HG03439 (cell line): ENCODE measurements around the gene AFDN.

Source experiments
- ATAC-seq: cut with Tn5 transposase; IDR thresholded peaks from one replicate; pipeline ENCODE4 v1.9.1; 2021; ENCODE audit warnings: mild to moderate bottlenecking, moderate library complexity; ENCODE audit not compliant: unreplicated experiment

The AFDN gene, protein sequence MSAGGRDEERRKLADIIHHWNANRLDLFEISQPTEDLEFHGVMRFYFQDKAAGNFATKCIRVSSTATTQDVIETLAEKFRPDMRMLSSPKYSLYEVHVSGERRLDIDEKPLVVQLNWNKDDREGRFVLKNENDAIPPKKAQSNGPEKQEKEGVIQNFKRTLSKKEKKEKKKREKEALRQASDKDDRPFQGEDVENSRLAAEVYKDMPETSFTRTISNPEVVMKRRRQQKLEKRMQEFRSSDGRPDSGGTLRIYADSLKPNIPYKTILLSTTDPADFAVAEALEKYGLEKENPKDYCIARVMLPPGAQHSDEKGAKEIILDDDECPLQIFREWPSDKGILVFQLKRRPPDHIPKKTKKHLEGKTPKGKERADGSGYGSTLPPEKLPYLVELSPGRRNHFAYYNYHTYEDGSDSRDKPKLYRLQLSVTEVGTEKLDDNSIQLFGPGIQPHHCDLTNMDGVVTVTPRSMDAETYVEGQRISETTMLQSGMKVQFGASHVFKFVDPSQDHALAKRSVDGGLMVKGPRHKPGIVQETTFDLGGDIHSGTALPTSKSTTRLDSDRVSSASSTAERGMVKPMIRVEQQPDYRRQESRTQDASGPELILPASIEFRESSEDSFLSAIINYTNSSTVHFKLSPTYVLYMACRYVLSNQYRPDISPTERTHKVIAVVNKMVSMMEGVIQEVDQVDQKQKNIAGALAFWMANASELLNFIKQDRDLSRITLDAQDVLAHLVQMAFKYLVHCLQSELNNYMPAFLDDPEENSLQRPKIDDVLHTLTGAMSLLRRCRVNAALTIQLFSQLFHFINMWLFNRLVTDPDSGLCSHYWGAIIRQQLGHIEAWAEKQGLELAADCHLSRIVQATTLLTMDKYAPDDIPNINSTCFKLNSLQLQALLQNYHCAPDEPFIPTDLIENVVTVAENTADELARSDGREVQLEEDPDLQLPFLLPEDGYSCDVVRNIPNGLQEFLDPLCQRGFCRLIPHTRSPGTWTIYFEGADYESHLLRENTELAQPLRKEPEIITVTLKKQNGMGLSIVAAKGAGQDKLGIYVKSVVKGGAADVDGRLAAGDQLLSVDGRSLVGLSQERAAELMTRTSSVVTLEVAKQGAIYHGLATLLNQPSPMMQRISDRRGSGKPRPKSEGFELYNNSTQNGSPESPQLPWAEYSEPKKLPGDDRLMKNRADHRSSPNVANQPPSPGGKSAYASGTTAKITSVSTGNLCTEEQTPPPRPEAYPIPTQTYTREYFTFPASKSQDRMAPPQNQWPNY (N-terminal part only)

DNA sequence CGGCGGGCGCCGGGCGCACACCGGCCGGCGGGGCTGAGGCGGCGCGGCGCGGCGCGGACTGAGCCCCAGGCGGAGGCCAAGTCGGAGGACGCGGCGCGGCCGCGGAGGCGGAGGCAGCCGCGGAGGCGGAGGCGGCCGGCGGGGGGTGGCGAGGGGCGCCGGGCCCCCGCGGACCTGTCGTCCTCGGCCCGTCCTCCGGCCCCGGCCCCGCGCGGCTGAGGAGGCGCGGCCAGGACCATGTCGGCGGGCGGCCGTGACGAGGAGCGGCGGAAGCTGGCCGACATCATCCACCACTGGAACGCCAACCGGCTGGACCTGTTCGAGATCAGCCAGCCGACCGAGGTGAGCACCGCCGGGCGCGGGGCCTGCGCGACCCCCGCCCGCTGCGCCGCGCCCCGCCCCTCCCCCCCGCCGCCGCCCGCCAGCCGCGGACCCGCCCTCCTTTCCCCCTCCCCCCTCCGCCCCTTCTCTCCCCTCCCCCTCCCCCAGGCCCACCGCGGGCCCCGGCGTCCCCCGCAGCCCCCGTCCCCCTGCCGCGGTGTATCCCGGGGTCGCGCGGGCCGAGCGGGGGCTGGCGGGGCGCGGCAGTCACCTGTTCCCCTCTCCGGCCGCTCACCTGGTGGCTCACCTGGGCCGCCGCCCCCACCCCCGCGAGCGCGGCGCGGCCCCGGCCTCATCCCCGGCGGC, at the start of gene AFDN:
TSS of gene AFDN (plus strand) at position 16 of the 687 bp plus-strand sequence. CDS start at position 238, 222 bp downstream.
- peak; percentile 44 for ATAC-seq

DNA sequence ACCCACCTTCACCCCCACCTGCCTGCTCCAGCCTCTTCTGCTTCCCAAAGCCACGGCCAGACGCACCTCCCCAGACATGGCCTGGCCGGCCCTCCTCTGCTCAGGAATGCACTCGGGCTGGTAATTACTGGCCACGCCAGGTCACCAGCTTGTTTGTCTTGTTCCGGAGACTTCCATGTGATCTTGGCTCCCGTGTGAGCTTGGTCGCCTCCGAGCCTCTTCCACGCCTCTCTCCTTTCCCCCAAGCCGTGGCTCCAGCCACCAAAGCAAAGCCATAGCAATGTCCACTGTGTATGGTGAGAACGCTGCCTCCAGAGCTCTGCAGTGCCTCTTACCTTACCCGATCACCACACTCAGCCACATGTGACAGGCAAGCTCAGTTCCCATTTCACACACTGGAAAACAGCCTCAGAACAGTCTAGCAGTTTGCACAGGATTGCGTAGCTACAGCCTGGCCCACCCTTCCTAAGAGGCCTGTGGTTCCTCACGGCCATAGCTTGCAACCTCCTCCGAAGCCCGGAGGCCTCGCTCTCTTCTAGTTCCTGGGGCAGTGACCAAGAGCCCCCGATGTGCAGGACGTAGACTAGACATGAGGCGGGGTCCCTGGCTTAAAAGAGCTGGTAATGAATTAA, 48.1 kb upstream of the AFDN start:
- ATAC-seq, result no peak

DNA sequence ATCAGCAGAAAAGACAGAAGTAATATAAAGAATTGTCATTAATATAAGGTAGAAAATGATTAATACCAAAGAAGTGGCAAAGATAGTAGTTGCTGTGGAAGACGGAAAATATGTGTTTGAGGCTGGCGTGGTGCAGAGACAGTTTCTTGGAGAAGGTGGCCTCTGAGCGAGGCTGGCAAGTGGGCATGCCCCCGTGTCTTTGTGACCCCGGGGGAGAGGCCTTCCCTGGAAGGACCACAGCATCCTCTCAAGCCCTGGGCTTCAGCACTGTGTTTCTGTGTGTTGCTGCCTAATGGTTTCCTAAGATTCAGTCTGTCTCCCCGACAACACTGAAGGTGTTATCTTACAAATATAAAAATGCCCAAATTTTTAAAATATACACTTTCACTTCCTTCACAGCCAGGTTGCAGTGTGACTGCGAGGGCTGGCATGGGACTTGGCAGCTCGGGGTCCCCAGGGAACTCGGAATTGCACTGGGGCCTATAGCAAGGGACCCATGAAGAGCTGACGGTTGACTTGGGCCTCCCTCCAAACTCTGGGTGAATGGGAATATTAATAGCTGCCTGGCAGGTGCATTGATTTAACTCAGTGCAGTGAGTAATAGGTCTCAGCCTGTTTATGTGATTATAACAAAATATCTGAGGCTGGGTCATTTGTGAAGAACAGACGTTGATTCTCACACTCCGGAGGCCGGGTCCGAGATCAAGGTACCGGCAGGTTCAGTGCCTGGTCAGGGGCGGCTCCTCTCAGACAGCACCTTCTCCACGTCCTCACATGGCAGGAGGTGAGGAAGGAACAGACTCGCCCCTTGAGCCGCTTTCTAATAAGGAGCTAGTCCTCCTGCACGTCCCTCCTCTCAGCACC, 47.4 kb upstream of the AFDN start:
- ATAC-seq, result no peak

DNA sequence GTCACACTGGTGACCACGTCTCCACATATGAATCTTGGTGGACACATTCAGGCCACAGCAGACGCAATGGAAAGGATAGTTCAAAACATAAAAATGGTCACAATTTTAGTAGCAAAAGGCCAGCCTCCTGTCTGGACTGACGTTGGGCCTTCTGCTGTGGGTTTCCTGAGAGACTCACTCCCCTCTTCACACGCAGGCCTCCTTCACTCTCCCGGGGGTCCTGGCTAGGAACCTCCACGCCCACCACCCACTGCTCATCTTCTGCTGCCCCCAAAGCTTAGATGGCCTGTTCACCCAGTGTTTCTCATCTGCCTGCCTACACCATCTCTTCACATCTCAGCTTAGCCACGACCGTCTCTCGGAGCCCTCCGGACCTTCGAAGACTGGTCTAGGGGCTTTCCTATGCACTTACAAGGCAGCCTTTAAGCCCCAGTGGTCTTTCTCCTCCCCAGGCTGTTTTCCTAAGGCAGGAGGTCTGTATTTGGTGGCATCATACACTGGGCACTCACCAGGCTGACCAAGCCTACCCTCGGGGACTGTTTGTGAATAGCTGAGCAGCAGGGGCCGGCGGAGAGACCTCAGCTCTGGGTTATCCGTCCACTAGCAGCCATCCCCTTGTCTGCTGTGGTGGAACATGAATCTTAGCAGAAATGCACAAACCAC, 46.6 kb upstream of the AFDN start:
- no peak for ATAC-seq

DNA sequence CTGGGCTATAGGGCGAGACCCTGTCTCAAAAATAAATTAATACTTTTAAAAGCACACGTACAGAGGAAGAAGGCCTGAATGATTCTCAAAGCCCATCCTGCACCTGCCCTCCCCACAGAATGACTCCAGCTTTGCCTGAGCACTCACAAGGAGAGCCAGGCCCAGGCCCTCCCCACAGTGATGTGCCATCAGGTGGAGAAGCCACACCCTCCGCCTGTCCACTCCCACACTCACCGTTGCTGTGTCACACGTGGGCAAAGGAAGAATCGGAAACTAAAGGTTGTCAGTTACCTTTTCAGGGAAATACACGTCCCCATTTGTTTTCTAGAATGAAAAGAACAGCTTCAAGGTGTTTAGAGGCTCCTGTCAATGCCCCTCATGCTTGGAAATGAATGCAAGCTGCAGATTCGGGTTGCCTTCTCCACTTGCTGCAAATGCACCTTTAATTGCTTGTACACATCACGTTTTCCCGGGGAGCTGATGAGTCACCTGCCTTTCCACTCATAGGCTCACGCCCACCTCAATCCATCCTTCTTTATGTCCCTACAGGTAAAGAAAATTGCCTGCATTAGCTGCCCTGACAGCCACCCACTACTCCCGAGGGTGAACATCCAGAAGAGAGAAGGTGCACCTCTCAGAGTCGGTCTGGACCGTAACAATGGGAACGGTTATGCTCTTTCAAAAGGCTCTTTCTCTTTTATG, 45.5 kb upstream of the AFDN start:
- ATAC-seq, result no peak

DNA sequence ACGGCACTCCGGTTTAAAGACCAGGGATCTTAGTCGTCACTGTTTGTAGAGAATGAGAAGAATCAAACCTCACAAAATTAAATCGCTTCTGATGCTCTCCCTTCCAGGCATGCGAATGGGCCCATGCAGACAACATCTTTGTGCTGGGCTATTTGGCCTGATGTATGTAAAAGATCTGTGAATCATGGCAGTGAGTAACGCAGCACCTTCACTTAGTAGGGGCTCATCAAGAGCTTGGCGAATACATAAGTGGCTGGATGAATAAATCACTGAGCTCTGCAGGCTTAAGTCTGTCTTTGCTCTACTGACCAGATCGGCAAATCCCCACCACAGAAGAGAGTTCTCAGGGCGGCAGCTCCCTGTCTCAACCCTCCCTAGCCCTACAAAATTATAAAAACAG, 44.8 kb upstream of the AFDN start:
- ATAC-seq, result no peak

DNA sequence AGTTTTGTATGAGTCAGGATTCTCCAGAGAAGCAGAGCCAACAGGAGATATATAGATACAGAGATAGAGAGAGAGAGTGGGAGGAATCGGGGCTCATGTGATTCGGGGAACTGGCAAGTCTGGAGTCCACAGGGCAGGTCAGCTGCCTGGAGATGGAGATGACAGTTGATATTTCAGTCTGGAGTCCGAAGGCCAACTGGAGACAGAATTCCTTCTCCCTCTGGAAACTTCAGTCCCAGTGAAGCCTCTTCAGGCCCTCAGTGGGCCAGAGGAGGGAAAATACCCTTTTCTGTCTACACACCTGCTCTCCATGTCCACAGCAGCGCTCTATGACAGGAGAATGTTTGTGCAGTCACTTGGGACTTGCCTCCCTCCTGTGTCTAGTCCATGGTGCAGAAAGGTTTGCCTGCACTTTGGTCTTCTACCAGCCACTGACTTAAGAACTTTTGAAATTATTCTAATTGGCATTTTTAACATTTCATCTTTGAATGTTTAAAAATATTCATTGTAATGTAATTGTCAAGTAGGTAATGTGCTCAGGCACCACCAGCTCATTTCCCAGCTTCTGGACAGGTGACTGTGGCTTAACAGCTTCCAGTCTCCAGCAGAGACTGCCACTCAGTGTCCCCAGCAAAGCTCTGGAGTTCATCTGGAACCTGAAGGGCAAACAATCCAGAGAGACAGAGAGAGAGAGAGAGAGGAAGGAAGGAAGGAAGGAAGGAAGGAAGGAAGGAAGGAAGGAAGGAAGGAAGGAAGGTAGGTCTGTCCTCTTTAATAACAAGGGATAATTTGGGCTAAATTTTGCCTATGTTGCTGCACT, 43.8 kb upstream of the AFDN start:
- ATAC-seq, result no peak

DNA sequence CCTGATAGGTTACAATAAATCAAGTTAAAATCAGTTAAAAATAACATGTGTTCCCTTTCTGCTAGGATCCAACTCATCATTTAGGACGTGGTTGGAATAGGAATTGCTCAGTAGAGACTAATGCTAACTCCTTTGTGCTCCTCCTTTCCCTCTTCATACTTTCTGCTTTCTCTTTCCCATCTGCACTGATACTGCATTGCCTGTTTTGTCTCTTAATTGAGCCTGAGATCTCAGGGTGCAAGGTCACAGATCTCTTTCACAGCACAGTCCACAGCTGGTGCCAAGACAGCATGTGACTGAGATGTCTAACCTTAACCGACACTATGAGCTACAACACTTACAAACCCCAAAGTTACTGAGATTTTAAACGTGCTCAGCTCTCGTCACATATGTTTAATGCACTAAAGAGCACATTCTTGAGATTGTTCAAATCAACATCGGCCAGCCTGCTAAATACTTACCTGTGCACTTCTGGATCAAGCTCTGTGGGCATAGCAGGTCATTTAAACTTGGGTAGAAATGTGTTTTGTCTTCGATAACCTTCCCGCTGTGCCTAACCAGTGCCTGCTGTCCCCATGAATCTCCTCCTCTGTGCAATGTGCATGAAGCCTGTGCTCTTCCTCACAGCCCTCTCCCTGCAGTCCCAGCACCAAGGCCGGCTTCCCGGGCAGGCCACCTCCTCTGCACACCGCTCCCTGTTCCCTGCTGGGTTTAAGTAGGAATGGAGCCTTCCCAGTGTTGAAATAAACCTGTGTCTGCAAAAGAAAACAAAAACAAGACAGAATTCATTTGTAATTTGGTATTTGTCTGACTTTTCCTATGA, 39.6 kb upstream of the AFDN start:
- ATAC-seq, result no peak

DNA sequence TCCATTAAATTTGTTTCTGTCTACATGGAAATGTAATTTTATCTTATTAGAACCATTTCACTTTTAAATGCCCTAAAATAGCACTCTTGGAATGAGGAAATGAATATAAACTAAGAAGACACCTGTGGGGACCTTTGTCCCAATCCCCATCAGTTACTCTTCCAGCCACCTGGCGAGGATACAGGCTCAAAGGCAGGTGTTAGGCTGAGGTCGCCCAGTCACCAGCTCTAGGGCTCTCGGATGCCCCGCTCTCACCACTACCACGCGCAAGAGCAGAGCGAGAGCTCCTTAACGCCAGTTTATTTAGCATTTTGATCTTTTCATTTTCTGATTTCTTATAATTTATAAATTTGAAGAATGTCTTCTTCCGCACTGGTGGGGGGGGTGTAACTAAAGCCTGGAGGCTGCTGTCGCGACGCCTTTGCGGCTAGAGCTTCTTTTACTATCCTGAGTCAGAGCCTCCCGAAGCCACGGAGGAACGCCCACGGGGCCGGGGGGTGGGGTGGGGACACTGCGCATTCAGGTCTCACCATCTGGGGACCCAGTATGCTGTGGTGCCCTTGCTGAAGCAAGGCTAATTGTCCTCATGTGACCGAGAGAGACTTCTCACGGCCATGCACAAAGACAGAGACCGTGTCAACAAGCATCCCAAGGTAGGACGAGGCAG, 38.7 kb upstream of the AFDN start:
- ATAC-seq, result no peak

DNA sequence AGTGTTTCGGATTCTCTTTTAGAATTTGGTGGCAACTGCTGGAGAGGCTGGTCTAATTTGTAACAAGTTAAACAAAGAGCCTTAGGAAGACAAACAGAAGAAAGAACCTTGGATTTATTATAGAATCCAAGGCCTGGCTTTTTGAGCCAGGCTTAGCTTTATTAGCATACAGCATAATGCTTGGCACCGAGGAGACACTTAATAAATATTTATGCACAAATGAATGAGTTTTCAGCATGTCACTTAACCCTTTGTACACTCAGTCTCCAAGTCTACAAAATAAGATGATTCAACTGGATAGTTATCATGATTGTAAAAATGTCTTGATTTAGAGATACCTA, 38.2 kb upstream of the AFDN start:
- ATAC-seq, result no peak

DNA sequence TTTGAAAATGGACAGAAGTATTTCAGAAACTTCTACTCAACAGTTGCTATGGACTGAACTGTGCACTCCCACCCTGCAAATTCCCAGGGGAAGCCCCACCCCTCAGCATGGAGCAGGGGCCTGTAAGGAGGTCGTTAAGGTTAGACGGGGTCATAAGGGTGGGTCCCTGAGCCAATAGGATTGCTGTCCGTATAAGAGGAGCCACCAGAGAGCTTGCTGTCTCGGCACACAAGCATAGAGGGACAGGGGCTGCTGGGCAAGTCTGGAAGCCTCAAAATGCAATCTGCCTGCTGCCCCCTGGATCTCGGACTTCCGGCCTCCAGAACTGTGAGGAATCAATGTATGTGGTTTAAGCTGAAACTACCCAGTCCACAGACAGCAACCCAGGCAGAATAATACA, 37.4 kb upstream of the AFDN start:
- ATAC-seq, result no peak

DNA sequence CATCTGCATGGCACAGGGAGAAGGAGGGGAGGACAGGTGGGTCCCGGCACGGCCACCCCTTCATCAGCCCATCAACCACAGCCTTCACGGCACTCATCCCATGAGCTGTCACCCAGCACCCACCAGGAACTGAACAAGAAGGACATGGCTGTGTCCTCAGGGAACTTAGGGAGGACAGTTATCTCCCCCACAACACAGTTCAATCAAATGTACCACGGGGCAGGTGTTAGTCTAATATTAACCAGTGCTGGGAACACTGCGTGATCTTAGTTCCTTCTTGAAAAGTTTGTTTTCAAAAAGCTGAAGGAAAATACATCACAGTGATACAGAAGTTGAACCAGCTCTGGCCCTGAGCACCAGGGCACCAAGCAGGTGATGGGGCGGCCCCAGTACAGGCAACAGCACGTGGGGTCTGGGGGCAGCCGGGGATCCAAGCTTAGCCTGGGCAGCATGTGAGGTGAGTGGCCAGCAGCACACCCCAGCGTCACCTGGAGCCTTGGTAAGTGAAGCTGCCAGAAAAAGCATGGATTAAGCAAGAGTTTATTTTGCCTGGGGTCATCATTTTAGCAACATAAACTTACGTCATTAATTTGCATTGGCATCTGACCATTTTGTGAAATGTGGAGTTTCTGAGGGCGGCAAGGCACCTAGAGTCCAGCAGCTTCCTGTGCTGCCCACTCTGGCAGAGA, 35.5 kb upstream of the AFDN start:
- no peak for ATAC-seq

DNA sequence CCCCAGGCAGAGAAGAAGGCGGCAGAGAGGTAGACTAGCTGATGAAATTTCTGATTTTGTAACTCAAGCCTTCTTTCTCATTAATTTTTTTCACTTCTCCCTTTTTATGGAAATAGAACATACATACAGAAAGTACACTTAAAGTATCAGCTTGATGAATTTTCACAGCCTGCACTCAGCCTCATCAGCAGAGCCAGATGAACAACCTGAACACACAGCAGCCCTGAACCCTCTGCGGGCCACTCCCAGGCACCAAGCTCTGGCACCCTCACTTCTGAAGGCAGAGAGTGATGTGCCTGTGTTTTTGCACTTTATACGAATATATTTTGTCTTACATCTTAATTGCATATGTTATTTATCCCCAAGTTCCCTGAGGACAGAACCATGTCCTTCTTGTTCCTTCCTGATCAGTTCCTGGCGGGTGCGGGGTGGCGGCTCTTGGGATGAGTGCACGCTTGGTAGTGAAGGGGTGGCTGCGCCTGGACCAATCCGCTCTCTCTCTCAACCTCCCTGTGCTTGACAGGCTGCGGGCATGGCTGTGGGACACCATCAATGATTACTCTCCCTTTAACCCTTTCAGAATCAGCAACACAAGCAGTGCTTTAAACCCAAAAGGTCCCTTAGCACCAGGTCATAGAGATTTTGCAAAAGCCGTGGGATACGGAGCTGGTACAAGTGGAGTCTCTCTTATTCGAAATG, 34.8 kb upstream of the AFDN start:
- ATAC-seq, result no peak

DNA sequence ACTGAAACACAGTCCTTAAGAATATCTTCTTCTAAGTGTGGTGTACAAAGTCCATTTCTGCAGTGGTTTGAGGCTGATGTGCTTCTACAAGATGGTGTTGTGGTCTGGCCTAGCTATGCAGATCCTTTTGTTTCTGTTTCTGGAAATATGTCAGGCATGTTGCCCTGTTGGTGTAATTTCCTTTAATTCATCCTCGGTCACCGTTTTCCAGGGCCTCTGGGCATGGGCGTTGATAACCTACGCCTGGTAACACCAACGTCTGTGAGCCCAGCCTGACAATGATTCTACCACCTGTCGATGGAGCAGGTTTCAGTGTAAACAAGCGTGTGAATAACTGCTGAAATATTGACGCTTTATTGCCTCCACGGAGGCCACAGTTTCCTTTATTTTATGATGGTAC, 33.3 kb upstream of the AFDN start:
- ATAC-seq, result no peak
